ENCODE data around the gene CMSS1. TPM values are rescaled to one million over a fixed set of nuclear protein-coding genes. Genes with fewer than 3 reads are reported as not detected.

Gene CMSS1
- total RNA-seq, 1 experiment from 2014 or later = 64.1 TPM

GRCh38 chr3:99866261-99866761 is 48.6 kb downstream of the CMSS1 start:
- Histone ChIP-seq H3K4me1 (ENCODE audit: control insufficient read depth in 1 of 2, insufficient read depth in 2 of 2, low read length in 2 of 2) (peaks cover 0 to 13% of the 10 kb centered on the region in 2 experiments; a peak in 2 of 4 replicates), H3K36me3 (ENCODE audit: control insufficient read depth in 1 of 2, insufficient read depth in 2 of 2, low read length in 2 of 2) (no peaks in the 10 kb centered on the region)

More at GRCh38 chr3:99866261-99866761, 48.6 kb downstream of the CMSS1 start:
- Histone ChIP-seq H3K9me2 (ENCODE audit: insufficient read depth) (no peaks in the 10 kb centered on the region), H3K9me3 (ENCODE audit: control insufficient read depth in 1 of 2, insufficient read depth in 1 of 2, low read depth in 1 of 2, low read length in 2 of 2) (no peaks in the 10 kb centered on the region), H3K27ac (ENCODE audit: low read depth, low read length) (no peak overlapping the region), H4K20me1 (ENCODE audit: insufficient read depth) (no peaks in the 10 kb centered on the region), H3K27me3 (ENCODE audit: insufficient read depth, low read length) (no peaks in the 10 kb centered on the region), H2AFZ (ENCODE audit: low read depth, low read length, poor library complexity, severe bottlenecking) (no peak overlapping the region), H3K4me2 (ENCODE audit: low read length) (no peak overlapping the region), H3K79me2 (ENCODE audit: insufficient read depth, low read length) (peaks cover 4% of the 10 kb centered on the region; the same call in 1 of the 2 replicates), H3K9ac (ENCODE audit: low read length) (no peak overlapping the region), H3K4me3 (replicated peaks in 1 of 2; ENCODE audit: low read depth in 1 of 2, low read length in 2 of 2) (no peak overlapping the region)
- TF ChIP-seq EZH2 (IDR thresholded peaks at IDR 0.05) = no peak
- TF ChIP-seq ELF1 (IDR thresholded peaks at IDR 0.05; ENCODE audit: borderline replicate concordance, low read depth) = no peak
- no peak for TF ChIP-seq REST (IDR thresholded peaks at IDR 0.05; ENCODE audit: low read depth)
- no peak for TF ChIP-seq ZNF274 (IDR thresholded peaks at IDR 0.05; ENCODE audit: low read depth, low read length)
- TF ChIP-seq SIN3A (IDR thresholded peaks at IDR 0.05; ENCODE audit: low read depth) = no peak
- TF ChIP-seq RAD21 (IDR thresholded peaks at IDR 0.05; ENCODE audit: low read depth) = no peak
- no peak for TF ChIP-seq ATF3 (IDR thresholded peaks at IDR 0.05)
- TF ChIP-seq YY1 (IDR thresholded peaks at IDR 0.05; ENCODE audit: extremely low read depth, insufficient replicate concordance, low read depth, low read length) = no peak
- no peak for TF ChIP-seq POLR2AphosphoS5 (IDR thresholded peaks at IDR 0.05; ENCODE audit: low read depth, low read length)
- no peak for TF ChIP-seq EZH2phosphoT487 (IDR thresholded peaks at IDR 0.05; ENCODE audit: borderline replicate concordance)
- no peak for TF ChIP-seq CEBPB (IDR thresholded peaks at IDR 0.05; ENCODE audit: low read depth)
- TF ChIP-seq CBX3 (IDR thresholded peaks at IDR 0.05; ENCODE audit: low read depth) = no peak
- TF ChIP-seq SRF (IDR thresholded peaks at IDR 0.05; ENCODE audit: low read depth) = no peak
- TF ChIP-seq JUND (IDR thresholded peaks at IDR 0.05) = no peak
- no peak for TF ChIP-seq CTCF (IDR thresholded peaks at IDR 0.05 in 2 of 3, conservative IDR thresholded peaks at IDR 0.05 in 1 of 3; ENCODE audit: borderline replicate concordance in 1 of 3, insufficient read depth in 1 of 3, low read depth in 2 of 3, low read length in 2 of 3)
- TF ChIP-seq FOSL1 (IDR thresholded peaks at IDR 0.05; ENCODE audit: low read depth) = no peak
- TF ChIP-seq MAX (IDR thresholded peaks at IDR 0.05) = no peak
- no peak for TF ChIP-seq ZBTB33 (IDR thresholded peaks at IDR 0.05; ENCODE audit: extremely low read depth, insufficient replicate concordance, low read length)
- no peak for TF ChIP-seq SP1 (IDR thresholded peaks at IDR 0.05; ENCODE audit: low read depth)
- TF ChIP-seq POLR2A (IDR thresholded peaks at IDR 0.05; ENCODE audit: borderline replicate concordance, extremely low read depth, insufficient read depth, insufficient read length) = no peak
- POLR2A ChIA-PET = no interaction called here
- CTCF ChIA-PET = no interaction called here
- RAD21 ChIA-PET (ENCODE audit: low non-redundant PET in 1 of 2, low total read pairs in 2 of 2, uncharacterized antibody in 2 of 2, unreplicated experiment in 2 of 2) = no interaction called here
- DNase-seq (ENCODE audit: low read depth, low spot score) = no peak
- no peak for ATAC-seq
- no TSS peak for BruUV-seq (replicated peaks)
- intact Hi-C loops (cut with micrococcal nuclease) = no loop called here
